ENCODE measurements around the gene AQP12A. TPM values are rescaled to one million over a fixed set of nuclear protein-coding genes. Genes with fewer than 3 reads are reported as not detected.

Gene AQP12A
- total and polyA plus RNA-seq, 2 donors = 0.34 TPM; not detected in 1

GRCh38 chr2:240701091-240701735 lies 9.5 kb downstream of the AQP12A start:
- Histone ChIP-seq H3K27me3 (ENCODE audit: control insufficient read depth in 2 of 2, insufficient read depth in 1 of 2, low read length in 1 of 2) (peaks cover 6 to 26% of the 10 kb centered on the region in 2 donors), H3K36me3 (ENCODE audit: control insufficient read depth in 2 of 2, insufficient read depth in 2 of 2, low read length in 1 of 2) (no peaks in the 10 kb centered on the region), H3K27ac (ENCODE audit: low read depth in 1 of 2, low read length in 1 of 2) (no peak overlapping the region), H3K9me3 (ENCODE audit: control insufficient read depth in 2 of 2, insufficient read depth in 1 of 2, low read length in 1 of 2) (no peaks in the 10 kb centered on the region), H3K4me3 (ENCODE audit: low read length in 2 of 2) (no peak overlapping the region), H3K4me1 (ENCODE audit: control insufficient read depth in 2 of 2, insufficient read depth in 2 of 2, low read length in 2 of 2) (peaks cover 3 to 5% of the 10 kb centered on the region in 2 donors)
- WGBS = 96% methylated on average over 67 of the region's 67 CpGs
- DNase-seq (ENCODE audit: low read depth in 6 of 9, low spot score in 9 of 9) = no peak

GRCh38 chr2:240701736-240702639 lies 10.3 kb downstream of the AQP12A start:
- Histone ChIP-seq H3K9me3 (ENCODE audit: control insufficient read depth in 2 of 2, insufficient read depth in 1 of 2, low read length in 1 of 2) (no peaks in the 10 kb centered on the region), H3K27ac (ENCODE audit: low read depth in 1 of 2, low read length in 1 of 2) (no peak overlapping the region), H3K4me1 (ENCODE audit: control insufficient read depth in 2 of 2, insufficient read depth in 2 of 2, low read length in 2 of 2) (peaks cover 3 to 5% of the 10 kb centered on the region in 2 donors), H3K27me3 (ENCODE audit: control insufficient read depth in 2 of 2, insufficient read depth in 1 of 2, low read length in 1 of 2) (peaks cover 6 to 30% of the 10 kb centered on the region in 2 donors), H3K36me3 (ENCODE audit: control insufficient read depth in 2 of 2, insufficient read depth in 2 of 2, low read length in 1 of 2) (no peaks in the 10 kb centered on the region), H3K4me3 (ENCODE audit: low read length in 2 of 2) (no peak overlapping the region)
- DNase-seq (ENCODE audit: low read depth in 6 of 9, low spot score in 9 of 9) = no peak
- 95% methylated on average over 30 of the region's 30 CpGs for WGBS

GRCh38 chr2:240702640-240703011 lies 11.0 kb downstream of the AQP12A start:
- Histone ChIP-seq H3K9me3 (ENCODE audit: control insufficient read depth in 2 of 2, insufficient read depth in 1 of 2, low read length in 1 of 2) (no peaks in the 10 kb centered on the region), H3K4me3 (ENCODE audit: low read length in 2 of 2) (no peak overlapping the region), H3K27ac (ENCODE audit: low read depth in 1 of 2, low read length in 1 of 2) (no peak overlapping the region), H3K27me3 (ENCODE audit: control insufficient read depth in 2 of 2, insufficient read depth in 1 of 2, low read length in 1 of 2) (peaks cover 6 to 36% of the 10 kb centered on the region in 2 donors), H3K36me3 (ENCODE audit: control insufficient read depth in 2 of 2, insufficient read depth in 2 of 2, low read length in 1 of 2) (no peaks in the 10 kb centered on the region), H3K4me1 (ENCODE audit: control insufficient read depth in 2 of 2, insufficient read depth in 2 of 2, low read length in 2 of 2) (peaks cover 3 to 5% of the 10 kb centered on the region in 2 donors)
- no peak for DNase-seq (ENCODE audit: low read depth in 6 of 9, low spot score in 9 of 9)
- 96% methylated on average over 9 of the region's 9 CpGs for WGBS

GRCh38 chr2:240703417-240704341 lies 12.0 kb downstream of the AQP12A start:
- 93% methylated on average over 18 of the region's 18 CpGs for WGBS
- Histone ChIP-seq H3K36me3 (ENCODE audit: control insufficient read depth in 2 of 2, insufficient read depth in 2 of 2, low read length in 1 of 2) (no peaks in the 10 kb centered on the region), H3K27me3 (ENCODE audit: control insufficient read depth in 2 of 2, insufficient read depth in 1 of 2, low read length in 1 of 2) (peaks cover 6 to 40% of the 10 kb centered on the region in 2 donors), H3K4me3 (ENCODE audit: low read length in 2 of 2) (no peak overlapping the region), H3K4me1 (ENCODE audit: control insufficient read depth in 2 of 2, insufficient read depth in 2 of 2, low read length in 2 of 2) (peaks cover 3 to 5% of the 10 kb centered on the region in 2 donors), H3K27ac (ENCODE audit: low read depth in 1 of 2, low read length in 1 of 2) (no peak overlapping the region), H3K9me3 (ENCODE audit: control insufficient read depth in 2 of 2, insufficient read depth in 1 of 2, low read length in 1 of 2) (no peaks in the 10 kb centered on the region)
- no peak for DNase-seq (ENCODE audit: low read depth in 6 of 9, low spot score in 9 of 9)

GRCh38 chr2:240704651-240705050 lies 13.0 kb downstream of the AQP12A start:
- no peak overlapping the region for H3K27ac ChIP-seq (ENCODE audit: low read depth in 1 of 2, low read length in 1 of 2)
- H3K27me3 ChIP-seq (ENCODE audit: control insufficient read depth in 2 of 2, insufficient read depth in 1 of 2, low read length in 1 of 2) = peaks cover 6 to 40% of the 10 kb centered on the region in 2 donors
- no peak overlapping the region for H3K4me3 ChIP-seq (ENCODE audit: low read length in 2 of 2)
- peaks cover 3 to 5% of the 10 kb centered on the region in 2 donors for H3K4me1 ChIP-seq (ENCODE audit: control insufficient read depth in 2 of 2, insufficient read depth in 2 of 2, low read length in 2 of 2)
- WGBS = 50% methylated on average over 19 of the region's 19 CpGs
- no peaks in the 10 kb centered on the region for H3K36me3 ChIP-seq (ENCODE audit: control insufficient read depth in 2 of 2, insufficient read depth in 2 of 2, low read length in 1 of 2)
- no peaks in the 10 kb centered on the region for H3K9me3 ChIP-seq (ENCODE audit: control insufficient read depth in 2 of 2, insufficient read depth in 1 of 2, low read length in 1 of 2)
- peak in 3 of 9 donors; percentile 5 to 33 (median 18) for DNase-seq (ENCODE audit: low read depth in 6 of 9, low spot score in 9 of 9)

GRCh38 chr2:240705204-240705791 lies 13.6 kb downstream of the AQP12A start:
- H3K27me3 ChIP-seq (ENCODE audit: control insufficient read depth in 2 of 2, insufficient read depth in 1 of 2, low read length in 1 of 2) = peaks cover 6 to 38% of the 10 kb centered on the region in 2 donors
- peaks cover 3 to 5% of the 10 kb centered on the region in 2 donors for H3K4me1 ChIP-seq (ENCODE audit: control insufficient read depth in 2 of 2, insufficient read depth in 2 of 2, low read length in 2 of 2)
- H3K9me3 ChIP-seq (ENCODE audit: control insufficient read depth in 2 of 2, insufficient read depth in 1 of 2, low read length in 1 of 2) = no peaks in the 10 kb centered on the region
- peak in 2 of 9 donors; percentile 6 to 26 for DNase-seq (ENCODE audit: low read depth in 6 of 9, low spot score in 9 of 9)
- WGBS = 16% methylated on average over 12 of the region's 12 CpGs
- no peak overlapping the region for H3K27ac ChIP-seq (ENCODE audit: low read depth in 1 of 2, low read length in 1 of 2)
- no peak overlapping the region for H3K4me3 ChIP-seq (ENCODE audit: low read length in 2 of 2)
- H3K36me3 ChIP-seq (ENCODE audit: control insufficient read depth in 2 of 2, insufficient read depth in 2 of 2, low read length in 1 of 2) = no peaks in the 10 kb centered on the region

GRCh38 chr2:240707043-240707756 lies 15.5 kb downstream of the AQP12A start:
- Histone ChIP-seq H3K27me3 (ENCODE audit: control insufficient read depth in 2 of 2, insufficient read depth in 1 of 2, low read length in 1 of 2) (peaks cover 6 to 41% of the 10 kb centered on the region in 2 donors), H3K36me3 (ENCODE audit: control insufficient read depth in 2 of 2, insufficient read depth in 2 of 2, low read length in 1 of 2) (no peaks in the 10 kb centered on the region)
- WGBS = 86% methylated on average over 15 of the region's 15 CpGs

GRCh38 chr2:240707821-240708220 lies 16.2 kb downstream of the AQP12A start:
- Histone ChIP-seq H3K9me3 (ENCODE audit: control insufficient read depth in 2 of 2, insufficient read depth in 1 of 2, low read length in 1 of 2) (no peaks in the 10 kb centered on the region), H3K27ac (ENCODE audit: low read depth in 1 of 2, low read length in 1 of 2) (no peak overlapping the region), H3K4me1 (ENCODE audit: control insufficient read depth in 2 of 2, insufficient read depth in 2 of 2, low read length in 2 of 2) (peaks cover 3 to 5% of the 10 kb centered on the region in 2 donors), H3K27me3 (ENCODE audit: control insufficient read depth in 2 of 2, insufficient read depth in 1 of 2, low read length in 1 of 2) (peaks cover 2 to 39% of the 10 kb centered on the region in 2 donors), H3K36me3 (ENCODE audit: control insufficient read depth in 2 of 2, insufficient read depth in 2 of 2, low read length in 1 of 2) (no peaks in the 10 kb centered on the region), H3K4me3 (ENCODE audit: low read length in 2 of 2) (no peak overlapping the region)
- 90% methylated on average over 10 of the region's 10 CpGs for WGBS
- no peak for DNase-seq (ENCODE audit: low read depth in 6 of 9, low spot score in 9 of 9)

More at GRCh38 chr2:240707043-240707756, 15.5 kb downstream of the AQP12A start:
- no peak overlapping the region for H3K4me3 ChIP-seq (ENCODE audit: low read length in 2 of 2)
- peaks cover 3 to 5% of the 10 kb centered on the region in 2 donors for H3K4me1 ChIP-seq (ENCODE audit: control insufficient read depth in 2 of 2, insufficient read depth in 2 of 2, low read length in 2 of 2)
- no peak for DNase-seq (ENCODE audit: low read depth in 6 of 9, low spot score in 9 of 9)
- no peak overlapping the region for H3K27ac ChIP-seq (ENCODE audit: low read depth in 1 of 2, low read length in 1 of 2)
- no peaks in the 10 kb centered on the region for H3K9me3 ChIP-seq (ENCODE audit: control insufficient read depth in 2 of 2, insufficient read depth in 1 of 2, low read length in 1 of 2)

Measured in thymus (tissue), 11 donors.